ENCODE data around the gene ZNF280A.

- TF ChIP-seq EP300 (IDR thresholded peaks at IDR 0.05) (no peak), POLR2AphosphoS5 (IDR thresholded peaks at IDR 0.05) (no peak), POLR2A (IDR thresholded peaks at IDR 0.05) (no peak), CTCF (IDR thresholded peaks at IDR 0.05) (no peak)
Observed at GRCh38 chr22:22512951-22513350, 7.1 kb downstream of the ZNF280A start.
